Activated T-cell treated with anti-CD3 and anti-CD28 coated beads for 1 hour (primary cell): ENCODE results near the gene UBR4.

Experiments
- DNase-seq: peaks from one replicate; pipeline ENCODE4 v3.0.0-alpha.2; 2020; ENCODE audit warnings: low read depth

The UBR4 gene

GRCh38 chr1:19138958-19139581 lies 71.0 kb downstream of the UBR4 start:
- DNase-seq = no peak

- no peak for DNase-seq
Measured at GRCh38 chr1:19138331-19138730, 71.7 kb downstream of the UBR4 start.

GRCh38 chr1:19137158-19137557 lies 72.9 kb downstream of the UBR4 start:
- no peak for DNase-seq

- no peak for DNase-seq
Measured at GRCh38 chr1:19133360-19133759, 76.7 kb downstream of the UBR4 start.

- DNase-seq = no peak
Measured at GRCh38 chr1:19130468-19130867, 79.6 kb downstream of the UBR4 start.

- DNase-seq = no peak
Measured at GRCh38 chr1:19128968-19129514, 81.0 kb downstream of the UBR4 start.

GRCh38 chr1:19124273-19124672 lies 85.8 kb downstream of the UBR4 start:
- no peak for DNase-seq

GRCh38 chr1:19123837-19124236 lies 86.2 kb downstream of the UBR4 start:
- peak; percentile 10 for DNase-seq

- no peak for DNase-seq
Measured at GRCh38 chr1:19122668-19123067, 87.4 kb downstream of the UBR4 start.

GRCh38 chr1:19121192-19121591 lies 88.9 kb downstream of the UBR4 start:
- no peak for DNase-seq

- DNase-seq = no peak
Measured at GRCh38 chr1:19120070-19120469, 90.0 kb downstream of the UBR4 start.

- no peak for DNase-seq
Measured at GRCh38 chr1:19115082-19115808, 94.8 kb downstream of the UBR4 start.

GRCh38 chr1:19113697-19114092 lies 96.4 kb downstream of the UBR4 start:
- DNase-seq = no peak

GRCh38 chr1:19112891-19113696 lies 97.0 kb downstream of the UBR4 start:
- DNase-seq = no peak

- no peak for DNase-seq
Measured at GRCh38 chr1:19110257-19110927, 99.7 kb downstream of the UBR4 start.

GRCh38 chr1:19109545-19109944 lies 100.5 kb downstream of the UBR4 start:
- no peak for DNase-seq

GRCh38 chr1:19101244-19101643 lies 108.8 kb downstream of the UBR4 start:
- DNase-seq = no peak

- DNase-seq = no peak
Measured at GRCh38 chr1:19100028-19100427, 110.0 kb downstream of the UBR4 start.

- DNase-seq = no peak
Measured at GRCh38 chr1:19096990-19097389, 113.1 kb downstream of the UBR4 start.

GRCh38 chr1:19096036-19096833 lies 113.8 kb downstream of the UBR4 start:
- no peak for DNase-seq

- no peak for DNase-seq
Measured at GRCh38 chr1:19091196-19091953, 118.7 kb downstream of the UBR4 start.
